Activated CD4-positive, alpha-beta T cell treated with anti-CD3 and anti-CD28 coated beads for 48 hours (primary cell): Measurements from ENCODE around the gene MAMDC4.
"Not testable (repeated sequence)": the region's sequence is repeated elsewhere in the genome, so short reads cannot be mapped to it uniquely, and the experiment has no call there.

Source experiments
- DNase-seq: peaks from one replicate; pipeline ENCODE4 v3.0.0-alpha.2; 2020

The MAMDC4 gene

DNA sequence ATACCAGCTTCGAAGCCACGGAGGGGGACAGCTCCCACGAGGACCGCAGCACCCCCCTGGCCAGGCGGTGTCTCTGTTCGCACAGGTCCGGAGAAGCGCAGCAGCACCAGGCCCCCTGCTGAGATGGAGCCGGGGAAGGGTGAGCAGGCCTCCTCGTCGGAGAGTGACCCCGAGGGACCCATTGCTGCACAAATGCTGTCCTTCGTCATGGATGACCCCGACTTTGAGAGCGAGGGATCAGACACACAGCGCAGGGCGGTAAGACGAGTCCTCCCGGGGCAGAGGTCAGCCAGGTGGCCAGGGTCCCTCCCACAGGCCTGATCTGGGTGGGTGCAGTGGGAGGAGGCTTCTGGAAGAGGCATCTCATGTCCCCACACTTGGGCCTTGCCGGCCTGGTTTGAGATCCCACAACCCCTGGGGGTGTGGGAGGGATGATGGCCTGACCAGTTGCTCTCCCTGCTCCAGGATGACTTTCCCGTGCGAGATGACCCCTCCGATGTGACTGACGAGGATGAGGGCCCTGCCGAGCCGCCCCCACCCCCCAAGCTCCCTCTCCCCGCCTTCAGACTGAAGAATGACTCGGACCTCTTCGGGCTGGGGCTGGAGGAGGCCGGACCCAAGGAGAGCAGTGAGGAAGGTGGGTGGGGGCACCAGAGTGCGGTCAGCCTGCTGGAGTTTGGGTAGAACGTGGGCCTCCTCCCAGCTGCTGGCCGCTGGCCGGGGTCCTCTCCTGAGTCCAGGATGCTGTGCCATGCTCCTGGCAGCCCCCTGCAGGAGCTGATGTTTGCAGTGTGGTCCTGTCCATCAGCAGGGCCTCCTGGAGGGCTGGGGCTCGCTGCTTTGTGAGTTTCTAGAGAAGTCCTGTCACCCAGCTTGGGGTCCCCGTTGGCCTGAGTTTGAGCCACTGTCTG, 12.7 kb upstream of the MAMDC4 start:
- no peak for DNase-seq

DNA sequence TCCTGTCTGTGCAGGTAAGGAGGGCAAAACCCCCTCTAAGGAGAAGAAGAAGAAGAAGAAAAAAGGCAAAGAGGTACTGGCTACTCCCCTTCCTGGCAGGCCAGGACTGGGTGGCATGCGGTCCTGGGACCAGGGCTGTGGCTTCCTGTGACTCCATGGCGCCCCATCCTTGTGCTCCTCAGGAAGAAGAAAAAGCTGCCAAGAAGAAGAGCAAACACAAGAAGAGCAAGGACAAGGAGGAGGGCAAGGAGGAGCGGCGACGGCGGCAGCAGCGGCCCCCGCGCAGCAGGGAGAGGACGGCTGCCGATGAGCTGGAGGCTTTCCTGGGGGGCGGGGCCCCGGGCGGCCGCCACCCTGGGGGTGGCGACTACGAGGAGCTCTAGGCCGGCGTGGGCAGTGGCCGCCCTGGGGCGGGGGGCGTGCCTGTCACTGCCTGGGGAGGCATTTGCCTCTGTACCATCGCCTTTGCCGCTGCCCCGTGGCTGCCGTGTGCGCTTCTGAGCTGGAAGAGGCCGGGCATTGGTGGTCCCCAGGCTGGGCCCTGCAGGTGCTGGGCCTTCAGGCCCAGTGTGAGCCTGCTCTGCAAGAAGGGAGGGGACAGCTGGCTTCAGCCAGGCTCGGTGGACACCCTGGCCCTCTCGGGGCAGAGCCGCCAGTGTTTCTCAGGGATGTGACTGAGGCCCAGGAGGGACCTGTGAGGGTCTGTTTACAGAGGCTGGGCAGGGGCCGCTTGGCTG, 11.8 kb upstream of the MAMDC4 start:
- DNase-seq, result no peak

DNA sequence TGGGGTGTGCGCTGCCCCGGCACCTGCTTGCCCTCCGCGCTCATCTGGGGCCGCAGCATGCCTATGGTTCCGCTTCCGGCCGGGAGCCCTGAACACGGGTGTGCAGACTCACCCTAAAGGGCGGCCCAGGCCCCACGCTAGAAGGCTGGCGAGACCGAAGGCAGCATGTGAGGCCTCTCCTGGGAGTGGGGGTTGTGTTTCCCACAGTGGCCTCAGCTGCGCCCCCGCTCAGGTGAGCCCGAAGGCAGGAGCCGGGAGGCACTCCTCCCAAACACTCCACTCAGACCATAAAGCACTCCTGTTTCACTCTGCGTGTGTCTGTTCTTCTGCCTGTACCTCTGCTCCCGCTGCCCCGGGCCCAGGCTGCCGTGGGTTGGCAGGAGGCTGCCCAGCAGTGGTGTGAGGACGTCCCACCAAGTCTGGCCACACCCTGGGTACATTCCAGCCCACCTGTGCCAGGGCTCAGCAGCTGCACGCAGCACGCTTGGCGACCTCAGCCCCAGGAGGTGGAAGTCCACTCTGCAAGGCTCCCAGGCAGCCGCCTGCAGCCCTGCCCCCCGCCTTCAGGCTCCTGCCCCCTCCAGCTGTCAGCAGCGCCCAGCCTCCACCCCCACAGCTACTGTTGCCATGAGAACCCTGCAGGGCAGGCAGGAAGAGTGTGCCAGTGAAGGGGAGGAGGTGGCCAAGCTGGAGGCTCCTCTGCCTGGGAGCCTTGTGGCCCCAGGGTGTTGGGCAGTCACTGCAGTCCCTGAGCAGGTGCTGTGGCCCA, 11.1 kb upstream of the MAMDC4 start:
- no peak for DNase-seq

DNA sequence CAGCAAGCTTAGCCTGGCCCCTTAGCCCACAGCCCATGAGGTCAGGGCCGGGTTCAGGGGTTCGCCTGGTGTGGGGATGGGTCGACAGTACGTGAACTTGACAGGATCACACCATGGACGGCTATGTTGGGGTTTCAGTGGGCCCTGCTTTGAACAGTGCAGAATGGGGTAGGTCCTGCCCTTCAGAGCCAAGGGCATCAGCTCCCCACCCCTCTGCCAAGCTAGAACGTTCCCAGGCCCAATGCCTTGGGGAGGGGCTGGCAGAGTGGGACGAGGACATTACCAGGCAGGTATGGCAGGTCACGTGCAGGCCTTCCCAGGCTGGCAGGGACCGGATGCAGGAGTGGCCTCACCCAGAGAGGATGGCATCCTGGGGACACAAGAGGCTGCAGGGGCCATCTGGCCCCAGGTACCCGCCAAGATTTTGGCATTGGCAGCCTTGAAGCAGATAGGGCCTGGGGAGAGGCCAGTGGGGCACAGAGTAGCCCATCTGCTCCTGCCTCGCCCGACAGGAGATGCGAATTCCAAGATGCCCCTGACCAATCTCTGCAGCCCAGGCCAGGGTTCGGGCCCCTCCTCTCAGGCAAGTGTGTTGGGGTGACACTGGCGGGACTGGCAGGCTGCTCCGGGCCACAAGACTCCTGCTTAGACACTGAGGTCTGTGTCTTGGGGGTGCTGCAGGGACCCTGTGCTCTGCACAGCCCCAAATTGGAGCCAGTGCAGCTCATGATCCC, 10.3 kb upstream of the MAMDC4 start:
- DNase-seq, result not testable (repeated sequence)

DNA sequence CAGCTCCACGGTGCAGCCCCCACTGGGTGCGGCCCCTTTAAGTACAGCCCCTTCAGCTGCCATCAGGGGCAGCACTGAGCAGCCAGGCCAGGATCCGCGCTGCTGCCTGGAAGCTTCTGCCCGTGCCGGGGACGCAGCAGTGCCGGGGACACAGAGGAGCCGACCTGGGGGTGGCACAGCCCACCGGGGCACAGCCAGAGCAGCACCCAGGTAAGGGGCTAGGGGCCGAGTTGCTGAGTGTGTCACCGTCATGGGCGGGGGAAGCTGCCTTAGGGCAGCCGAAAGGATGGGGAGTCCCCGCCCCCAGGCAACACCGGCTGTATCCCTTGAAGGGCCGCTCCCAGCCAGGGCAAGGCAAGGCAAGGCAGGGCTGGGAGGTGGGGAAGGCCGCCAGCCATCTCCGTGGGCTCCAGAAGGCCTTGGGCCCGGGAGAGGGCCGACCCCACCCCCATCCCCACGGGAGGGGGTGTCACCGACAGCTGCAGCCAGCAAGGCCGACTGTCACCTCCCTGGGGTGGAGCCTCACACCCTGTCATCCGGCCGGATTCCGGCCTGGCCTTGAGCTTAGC, 9.7 kb upstream of the MAMDC4 start, which contains the start of gene AJM1:
Gene AJM1 (plus strand): TSS at position 99 of the 569 bp plus-strand sequence. CDS start 1,937 bp downstream, outside the sequence.
- peak; percentile 87 for DNase-seq

DNA sequence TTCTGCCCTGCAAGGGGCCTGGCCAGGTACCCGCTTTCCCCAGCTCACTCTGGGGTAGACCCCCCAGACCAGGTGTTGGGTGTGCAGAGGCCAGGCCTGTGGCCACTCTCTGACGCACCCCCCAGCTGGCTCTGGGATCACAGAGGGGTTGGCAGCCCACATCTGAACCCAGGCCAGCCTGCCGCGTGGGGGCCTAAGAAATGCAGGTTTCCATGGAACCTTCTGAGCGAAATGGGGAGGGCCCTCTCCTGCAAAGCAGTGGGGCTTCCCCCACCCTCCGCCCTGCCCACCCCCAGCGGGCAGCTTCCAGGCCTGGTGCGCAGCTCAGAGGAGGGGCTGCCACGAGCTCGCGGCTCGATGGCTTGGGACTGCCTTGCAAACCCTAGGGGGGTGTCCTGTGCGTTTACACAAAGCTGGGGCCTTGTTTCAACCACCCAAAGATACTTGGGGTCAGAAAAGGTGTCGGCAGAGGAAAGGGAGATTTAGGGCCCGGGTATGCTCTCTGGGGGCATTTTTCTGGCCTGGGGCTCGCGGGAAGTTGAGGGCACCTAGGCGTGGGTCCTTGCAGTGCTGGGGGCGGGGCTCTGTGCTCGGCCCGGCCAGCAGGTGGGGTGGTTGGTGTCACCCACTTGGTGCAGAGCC, 8.9 kb upstream of the MAMDC4 start:
- not testable (repeated sequence) for DNase-seq

DNA sequence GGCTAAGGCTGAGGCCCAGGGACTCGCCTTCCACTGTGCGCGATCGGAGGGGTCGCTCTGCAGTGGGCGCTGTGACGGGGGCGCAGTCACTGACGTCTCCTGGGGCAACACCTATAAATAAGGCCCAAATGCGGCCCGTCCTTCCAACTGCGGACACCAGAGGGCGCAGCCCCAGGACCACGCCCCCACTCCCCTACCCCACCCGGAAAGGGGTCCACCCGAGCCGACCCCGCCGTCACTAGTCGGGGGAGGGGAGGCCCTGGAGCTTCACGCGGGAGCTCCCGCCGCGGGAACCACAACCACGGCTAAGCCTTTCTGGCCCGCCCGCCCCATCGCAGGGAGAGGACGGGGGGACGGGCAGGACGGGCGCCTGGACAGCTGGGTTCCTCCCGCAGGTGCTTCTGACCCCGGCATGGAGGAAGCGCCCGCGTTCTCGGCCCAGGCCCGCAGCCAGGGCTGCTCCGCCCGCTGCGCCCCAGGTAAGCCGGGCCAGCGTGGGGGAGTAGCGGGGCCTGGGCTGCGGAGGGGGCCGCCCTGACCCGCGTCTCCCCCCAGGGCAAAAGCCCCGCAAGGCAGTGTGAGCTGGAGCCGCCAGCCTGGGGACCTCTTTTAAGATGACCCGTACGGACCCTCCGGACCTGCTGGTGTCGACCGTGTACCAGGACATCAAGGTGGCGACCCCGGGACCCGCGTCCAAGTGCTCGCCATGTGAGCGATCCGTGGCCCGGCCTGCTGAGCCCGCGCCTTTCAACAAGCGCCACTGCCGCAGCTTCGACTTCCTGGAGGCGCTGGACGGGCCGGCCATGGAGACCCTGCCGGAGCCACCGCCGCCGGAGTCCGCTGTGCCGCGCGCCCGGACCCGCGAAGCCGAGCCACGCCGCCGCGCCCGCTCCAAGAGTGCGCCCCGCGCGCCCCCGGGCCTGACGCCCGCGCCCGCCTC, 8.1 kb upstream of the MAMDC4 start:
- peak; percentile 77 for DNase-seq

DNA sequence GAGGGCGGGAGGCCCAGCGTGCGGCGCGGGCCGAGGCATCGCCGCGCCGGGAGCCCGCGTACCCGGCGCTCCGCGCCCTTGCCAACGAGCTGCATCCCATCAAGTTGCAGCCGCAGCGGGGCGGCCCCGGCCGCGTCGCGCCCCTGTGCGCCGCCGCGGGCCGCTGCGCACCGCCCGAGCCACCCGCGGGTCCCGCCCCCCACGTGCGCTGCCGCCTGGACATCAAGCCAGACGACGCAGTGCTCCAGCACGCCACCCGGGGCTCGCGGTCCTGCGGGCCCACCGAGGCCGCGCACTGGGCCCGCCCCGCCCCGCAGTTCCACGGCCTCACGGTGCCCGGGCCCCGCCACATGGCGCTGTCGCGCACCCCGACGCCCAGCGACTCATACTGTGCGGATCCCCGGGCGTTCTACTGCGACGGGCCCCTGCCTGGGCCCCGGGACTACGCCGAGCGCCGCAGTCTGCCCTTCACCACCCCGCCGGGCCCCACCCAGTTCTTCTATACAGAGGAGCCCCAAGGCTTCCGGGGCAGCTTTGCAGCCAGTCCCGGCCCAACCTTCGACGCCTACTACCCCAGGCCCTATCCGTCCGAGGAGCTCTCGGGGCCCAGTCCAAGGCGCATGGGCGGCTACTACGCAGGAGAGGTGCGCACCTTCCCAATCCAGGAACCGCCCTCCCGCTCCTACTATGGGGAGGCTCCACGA, 7.2 kb upstream of the MAMDC4 start:
- no peak for DNase-seq

DNA sequence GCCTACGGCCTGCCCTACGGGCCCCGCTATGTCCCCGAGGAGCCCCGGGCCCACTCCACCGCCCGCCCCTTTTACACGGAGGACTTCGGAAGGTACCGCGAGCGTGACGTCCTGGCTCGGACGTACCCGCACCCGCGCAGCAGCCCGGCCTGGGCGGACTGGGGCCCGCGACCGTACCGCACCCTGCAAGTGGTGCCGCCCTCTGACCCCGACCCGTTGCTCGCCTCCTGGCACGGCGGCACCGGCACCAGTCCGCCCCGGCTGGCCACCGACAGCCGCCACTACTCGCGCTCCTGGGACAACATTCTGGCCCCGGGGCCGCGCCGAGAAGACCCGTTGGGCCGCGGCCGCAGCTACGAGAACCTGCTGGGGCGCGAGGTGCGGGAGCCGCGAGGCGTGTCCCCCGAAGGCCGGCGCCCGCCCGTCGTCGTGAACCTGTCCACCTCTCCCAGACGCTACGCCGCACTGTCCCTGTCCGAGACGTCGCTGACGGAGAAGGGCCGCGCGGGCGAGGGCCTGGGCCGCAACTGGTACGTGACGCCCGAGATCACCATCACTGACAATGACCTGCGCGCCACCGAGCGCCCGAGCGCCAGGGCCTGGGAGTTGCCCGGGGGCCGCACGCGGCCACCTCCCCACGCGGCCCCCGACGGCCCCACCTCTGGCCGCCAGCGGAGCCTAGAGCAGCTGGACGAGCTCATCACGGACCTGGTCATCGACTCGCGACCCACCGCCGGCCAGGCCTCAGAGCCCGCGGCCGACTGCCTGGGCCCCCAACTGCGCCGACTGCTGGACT, 6.5 kb upstream of the MAMDC4 start:
- no peak for DNase-seq

DNA sequence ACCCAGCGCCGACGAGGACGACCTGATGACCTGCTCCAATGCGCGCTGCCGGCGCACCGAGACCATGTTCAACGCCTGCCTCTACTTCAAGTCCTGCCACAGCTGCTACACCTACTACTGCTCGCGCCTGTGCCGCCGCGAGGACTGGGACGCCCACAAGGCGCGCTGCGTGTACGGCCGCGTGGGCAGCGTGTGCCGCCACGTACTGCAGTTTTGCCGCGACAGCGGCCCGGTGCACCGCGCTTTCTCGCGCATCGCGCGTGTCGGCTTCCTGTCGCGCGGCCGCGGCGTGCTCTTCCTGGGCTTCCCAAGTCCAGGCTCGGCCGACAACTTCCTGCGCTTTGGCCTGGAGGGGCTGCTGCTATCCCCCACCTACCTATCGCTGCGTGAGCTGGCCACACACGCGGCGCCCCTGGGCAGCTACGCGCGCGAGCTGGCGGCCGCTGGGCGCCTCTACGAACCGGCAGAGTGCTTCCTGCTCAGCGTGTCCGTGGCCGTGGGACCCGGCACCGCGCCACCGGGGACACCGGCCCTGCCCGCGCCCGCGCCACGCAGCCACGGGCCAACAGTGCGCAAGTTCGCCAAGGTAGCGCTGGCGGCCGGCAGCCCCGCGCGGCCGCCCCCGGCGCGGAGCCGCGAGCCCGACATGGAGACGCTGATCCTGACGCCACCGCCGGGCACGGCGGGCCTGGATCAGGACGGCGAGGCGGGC, 5.6 kb upstream of the MAMDC4 start:
- DNase-seq, result no peak

DNA sequence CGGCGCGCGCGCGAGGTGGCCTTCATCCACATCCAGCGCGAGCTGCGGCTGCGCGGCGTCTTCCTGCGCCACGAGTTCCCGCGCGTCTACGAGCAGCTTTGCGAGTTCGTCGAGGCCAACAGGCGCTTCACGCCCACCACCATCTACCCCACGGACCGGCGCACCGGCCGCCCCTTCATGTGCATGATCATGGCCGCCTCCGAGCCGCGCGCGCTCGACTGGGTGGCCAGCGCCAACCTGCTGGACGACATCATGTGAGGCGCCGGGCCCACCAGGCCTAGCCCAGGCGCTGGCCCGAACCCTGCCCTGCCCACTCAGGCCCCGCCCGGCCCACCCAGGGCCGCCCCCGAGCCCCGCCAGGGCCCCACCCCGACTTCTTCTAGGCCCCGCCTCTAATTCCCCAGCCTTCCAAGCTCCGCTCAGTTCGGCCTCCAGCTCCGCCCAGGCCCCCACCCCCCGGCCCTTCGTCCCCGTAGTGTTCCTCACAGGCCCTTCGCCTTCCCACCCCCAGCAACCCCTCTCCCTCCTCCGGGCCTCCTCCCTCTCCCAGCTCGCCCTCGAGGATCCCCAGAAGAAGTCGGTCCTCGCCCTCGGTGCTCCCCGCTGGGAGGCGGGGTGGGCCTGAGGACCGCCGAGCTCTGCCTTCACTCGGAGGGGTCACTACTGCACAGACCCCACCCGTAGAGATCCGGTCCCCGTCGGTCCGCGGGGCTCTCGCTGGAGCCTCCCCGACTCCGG, 4.9 kb upstream of the MAMDC4 start:
- peak; percentile 45 for DNase-seq

DNA sequence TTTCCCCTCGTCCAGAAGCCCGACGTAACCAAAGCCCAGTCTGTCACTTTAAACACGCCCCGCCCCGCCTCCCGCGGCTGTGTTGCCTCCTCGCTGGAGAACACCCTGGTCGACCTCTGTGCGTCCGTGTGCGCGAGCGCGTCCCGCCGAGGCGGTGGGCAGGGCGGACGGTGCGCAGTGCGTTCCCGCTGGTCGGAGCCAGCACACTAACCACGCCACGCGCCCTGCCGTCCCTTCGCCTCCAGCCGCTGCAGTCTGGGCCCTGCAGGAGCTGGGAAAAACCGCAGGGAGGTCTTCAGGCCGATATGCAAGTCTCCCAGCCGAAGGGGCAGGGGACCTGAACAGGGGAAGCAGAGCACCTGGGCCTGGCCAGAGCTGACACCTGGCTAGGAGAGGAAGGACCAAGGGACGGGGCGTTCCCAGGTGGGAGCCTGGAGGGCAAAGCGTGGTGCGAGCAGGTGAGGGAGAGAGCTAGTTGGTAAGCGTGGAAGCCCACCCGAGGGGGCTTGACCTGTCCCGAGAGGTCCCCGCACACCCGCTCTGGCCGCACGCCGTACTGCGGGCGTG, 4.2 kb upstream of the MAMDC4 start:
- DNase-seq, result peak; percentile 92

DNA sequence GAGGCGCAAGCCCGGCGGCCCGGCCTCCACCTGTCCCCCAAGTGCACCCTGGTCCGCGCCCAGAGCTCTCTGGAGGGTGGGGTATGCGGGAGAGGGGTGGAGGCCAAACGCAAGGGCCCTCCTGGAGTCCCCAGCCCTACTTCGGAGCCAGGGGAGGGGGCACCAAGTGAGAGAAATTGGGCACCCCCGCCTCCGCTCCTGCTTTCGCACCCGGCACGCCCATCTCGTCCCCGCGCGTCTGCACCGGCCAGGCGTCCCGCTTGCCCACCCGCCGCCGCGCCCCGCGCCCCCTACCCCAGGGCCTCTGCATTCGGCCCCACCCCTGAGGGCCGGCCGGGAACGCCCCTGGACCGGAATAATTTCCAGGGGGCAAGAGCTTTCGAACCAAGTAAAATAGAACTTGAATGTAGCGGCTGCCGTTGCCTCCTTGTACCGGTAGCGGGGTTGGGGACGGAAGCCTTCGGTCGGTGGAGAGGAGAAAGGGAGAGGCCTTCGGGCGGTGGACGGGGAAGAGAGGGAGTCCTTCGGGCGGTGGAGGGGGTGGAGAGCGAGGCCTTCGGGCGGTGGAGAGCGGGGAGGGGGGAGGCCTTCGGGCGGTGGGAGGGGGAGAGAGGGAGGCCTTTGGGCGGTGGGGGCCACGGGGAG, 3.6 kb upstream of the MAMDC4 start:
- peak; percentile 65 for DNase-seq

DNA sequence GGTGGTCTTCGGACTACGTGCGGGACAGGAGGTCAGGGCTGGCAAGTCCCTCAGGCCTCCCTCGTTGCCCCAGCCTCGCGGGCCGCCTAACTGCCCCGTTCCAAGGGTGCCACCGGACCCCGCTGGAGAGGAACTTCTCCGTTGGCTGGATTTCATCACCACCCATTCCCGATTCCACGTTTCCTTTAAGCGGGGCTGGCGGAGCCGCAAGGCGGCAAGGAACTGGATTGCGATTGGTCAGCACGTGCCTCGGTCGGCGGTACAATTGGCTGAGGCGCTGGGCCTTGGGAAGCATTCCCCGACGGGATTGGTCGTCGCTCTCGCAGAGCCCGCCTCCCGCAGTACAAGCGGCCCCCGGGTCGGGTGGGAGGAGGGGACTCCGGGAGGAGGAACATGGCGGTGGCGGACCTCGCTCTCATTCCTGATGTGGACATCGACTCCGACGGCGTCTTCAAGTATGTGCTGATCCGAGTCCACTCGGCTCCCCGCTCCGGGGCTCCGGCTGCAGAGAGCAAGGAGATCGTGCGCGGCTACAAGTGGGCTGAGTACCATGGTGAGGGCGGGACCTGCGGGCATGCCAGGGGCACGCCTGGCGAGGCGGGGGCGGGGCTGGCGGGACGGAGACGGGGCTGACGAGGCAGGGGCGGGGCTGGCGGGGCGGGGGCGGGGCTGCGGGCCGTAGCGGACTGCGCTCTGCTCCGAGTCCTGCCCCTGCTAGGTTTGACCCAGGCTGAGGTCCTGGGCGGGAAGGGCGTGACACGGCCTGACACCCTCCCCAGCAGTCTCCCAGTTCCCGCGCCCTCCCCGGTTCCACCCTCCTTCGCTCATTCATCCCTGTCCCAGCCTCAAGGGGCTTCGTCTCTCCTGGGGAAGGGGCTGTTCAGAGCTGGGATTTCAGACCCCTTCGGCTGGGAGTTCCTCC, 2.8 kb upstream of the MAMDC4 start, which contains the start of gene PHPT1:
Gene PHPT1 (plus strand): TSS at position 372 of the 922 bp plus-strand sequence. CDS start 22 bp downstream, at position 394.
- peak; percentile 98 for DNase-seq
